IMR-90 (cell line): Measurements from ENCODE around the gene IGF2. TPM values are rescaled to one million over a fixed set of nuclear protein-coding genes. Genes with fewer than 3 reads are reported as not detected.

ENCODE experiments used
- ATAC-seq: fragments of 200-7000 bp; cut with Tn5 transposase; 2 replicates; pipeline ENCODE4 v1.9.1; 2020; ENCODE audit warnings: low read depth, mild to moderate bottlenecking, moderate library complexity
- BruUV-seq: library from RNA; stranded (reverse); fragments of 400-500 nt; replicated peaks from 2 replicates; lab custom pipeline; 2021; lab: Mats Ljungman, UMichigan
- CTCF ChIA-PET: fragments of 300-600 bp; formaldehyde crosslinking; extraction: SDS; loops from one replicate; lab custom pipeline; 2021; ENCODE audit warnings: antibody characterized with exemption; lab: Yijun Ruan, JAX
- POLR2A ChIA-PET: fragments of 300-600 bp; sonication (Branson Sonifier 250); formaldehyde crosslinking; loops from one replicate; lab custom pipeline; 2022; ENCODE audit warnings: antibody characterized with exemption; ENCODE audit not compliant: unreplicated experiment; lab: Charles Lee
- DNase-seq: peaks from one replicate; pipeline ENCODE4 v3.0.0; 2013
- H2AFZ ChIP-seq: replicated peaks from 2 replicates; pipeline ENCODE3; 2013; ENCODE audit warnings: low read length, mild to moderate bottlenecking; ENCODE audit not compliant: poor library complexity
- H2AK5ac ChIP-seq: 2 replicates; pipeline ENCODE4 v1.6.1; 2013; ENCODE audit warnings: low read depth, low read length, inconsistent platforms
- H2AK9ac ChIP-seq: replicated peaks from 2 replicates; pipeline ENCODE3; 2013; ENCODE audit warnings: mild to moderate bottlenecking, low read depth, low read length, moderate library complexity; ENCODE audit not compliant: poor library complexity
- H2BK120ac ChIP-seq: 2 replicates; pipeline ENCODE4 v1.6.1; 2013; ENCODE audit warnings: low read depth, low read length, inconsistent platforms
- H2BK15ac ChIP-seq: 3 replicates; pipeline ENCODE4 v1.6.1; 2013; ENCODE audit warnings: low read depth, low read length, inconsistent platforms
- H2BK20ac ChIP-seq: 2 replicates; pipeline ENCODE4 v1.6.1; 2013; ENCODE audit warnings: low read depth, mild to moderate bottlenecking, inconsistent platforms, low read length, moderate library complexity
- H2BK5ac ChIP-seq: 2 replicates; pipeline ENCODE4 v1.6.1; 2013; ENCODE audit warnings: mild to moderate bottlenecking, low read depth, low read length, inconsistent platforms; ENCODE audit not compliant: poor library complexity, severe bottlenecking
- H3K14ac ChIP-seq: replicated peaks from 2 replicates; pipeline ENCODE4 v1.6.1; 2013; ENCODE audit warnings: low read depth, low read length, inconsistent platforms
- H3K18ac ChIP-seq: 2 replicates; pipeline ENCODE4 v1.6.1; 2013; ENCODE audit warnings: low read depth, low read length, control low read depth
- H3K23ac ChIP-seq: 2 replicates; pipeline ENCODE4 v1.6.1; 2013; ENCODE audit warnings: low read depth, low read length, inconsistent platforms
- H3K27ac ChIP-seq: 2 replicates; pipeline ENCODE4 v1.5.1; 2013; ENCODE audit warnings: mild to moderate bottlenecking, control low read depth, low read length; ENCODE audit not compliant: insufficient read depth
- H3K27me3 ChIP-seq: 2 replicates; pipeline ENCODE4 v1.6.1; 2013; ENCODE audit warnings: low read length; ENCODE audit not compliant: control insufficient read depth, insufficient read depth
- H3K36me3 ChIP-seq: 2 replicates; pipeline ENCODE4 v1.6.1; 2013; ENCODE audit warnings: low read length, mixed read lengths; ENCODE audit not compliant: control insufficient read depth, insufficient read depth
- H3K4ac ChIP-seq: 2 replicates; pipeline ENCODE4 v1.6.1; 2013; ENCODE audit warnings: low read depth, low read length, inconsistent platforms
- H3K4me1 ChIP-seq: 2 replicates; pipeline ENCODE4 v1.6.1; 2013; ENCODE audit warnings: low read length, mixed read lengths; ENCODE audit not compliant: control insufficient read depth, insufficient read depth
- H3K4me2 ChIP-seq: 2 replicates; pipeline ENCODE4 v1.6.1; 2013; ENCODE audit warnings: low read depth, mild to moderate bottlenecking, control low read depth, low read length, moderate library complexity
- H3K4me3 ChIP-seq: 2 replicates; pipeline ENCODE4 v1.5.1; 2013; ENCODE audit warnings: low read depth, mild to moderate bottlenecking, control low read depth, low read length, moderate library complexity; ENCODE audit not compliant: insufficient read depth
- H3K56ac ChIP-seq: 2 replicates; pipeline ENCODE4 v1.6.1; 2013; ENCODE audit warnings: low read length, inconsistent platforms; ENCODE audit not compliant: insufficient read depth; ENCODE audit errors: extremely low read depth
- H3K79me1 ChIP-seq, 2 experiments: 2 replicates each; pipeline ENCODE4 v1.6.1; 2013; ENCODE audit warnings: low read length in 2 of 2, inconsistent platforms in 1 of 2, low read depth in 1 of 2
- H3K9ac ChIP-seq: 2 replicates; pipeline ENCODE4 v1.6.1; 2013; ENCODE audit warnings: low read depth, low read length, control low read depth
- H3K9me1 ChIP-seq: 2 replicates; pipeline ENCODE4 v1.6.1; 2013; ENCODE audit warnings: low read length, inconsistent platforms; ENCODE audit not compliant: insufficient read depth
- H3K9me3 ChIP-seq: 2 replicates; pipeline ENCODE4 v1.6.1; 2013; ENCODE audit warnings: low read length; ENCODE audit not compliant: control insufficient read depth, insufficient read depth
- H4K20me1 ChIP-seq: 2 replicates; pipeline ENCODE4 v1.6.1; 2013; ENCODE audit warnings: low read length, inconsistent platforms; ENCODE audit not compliant: insufficient read depth
- H4K5ac ChIP-seq: 2 replicates; pipeline ENCODE4 v1.6.1; 2013; ENCODE audit warnings: mild to moderate bottlenecking, low read depth, low read length, control low read depth
- H4K8ac ChIP-seq, 2 experiments: 2 replicates each; pipeline ENCODE4 v1.6.1; 2013; ENCODE audit warnings: low read depth in 2 of 2, low read length in 2 of 2, control low read depth in 1 of 2, inconsistent platforms in 1 of 2
- H4K91ac ChIP-seq: 2 replicates; pipeline ENCODE4 v1.6.1; 2013; ENCODE audit warnings: low read depth, low read length, inconsistent platforms; ENCODE audit not compliant: insufficient read depth
- BHLHE40 ChIP-seq: fragments of 150-350 bp; IDR thresholded peaks from 2 replicates; pipeline ENCODE4 v1.6.1; 2016; ENCODE audit warnings: mild to moderate bottlenecking, low read depth, low read length
- CEBPB ChIP-seq: IDR thresholded peaks from 2 replicates; pipeline ENCODE4 v1.6.1; 2012; ENCODE audit warnings: low read depth, low read length, improper control_type of control experiment
- ELK1 ChIP-seq: fragments of 150-350 bp; IDR thresholded peaks from 2 replicates; pipeline ENCODE4 v1.6.1; 2016; ENCODE audit warnings: low read depth, mild to moderate bottlenecking, low read length, moderate library complexity, borderline replicate concordance
- MAZ ChIP-seq: IDR thresholded peaks from 2 replicates; pipeline ENCODE4 v1.6.1; 2012; ENCODE audit warnings: low read depth, mild to moderate bottlenecking, low read length, improper control_type of control experiment, moderate library complexity, borderline replicate concordance
- MXI1 ChIP-seq: IDR thresholded peaks from 2 replicates; pipeline ENCODE4 v1.6.1; 2012; ENCODE audit warnings: low read depth, mild to moderate bottlenecking, low read length, moderate library complexity, borderline replicate concordance
- NFE2L2 ChIP-seq: fragments of 150-350 bp; IDR thresholded peaks from 2 replicates; pipeline ENCODE4 v1.6.1; 2016; ENCODE audit warnings: low read depth, mild to moderate bottlenecking, low read length
- POLR2A ChIP-seq: IDR thresholded peaks from 2 replicates; pipeline ENCODE4 v1.6.1; 2012; ENCODE audit warnings: mild to moderate bottlenecking, low read depth, low read length
- RAD21 ChIP-seq: IDR thresholded peaks from 2 replicates; pipeline ENCODE4 v1.6.1; 2012; ENCODE audit warnings: low read length, improper control_type of control experiment
- RFX5 ChIP-seq: IDR thresholded peaks from 2 replicates; pipeline ENCODE4 v1.8.0; 2012; ENCODE audit warnings: low read depth, mild to moderate bottlenecking, low read length, moderate library complexity
- SMC3 ChIP-seq: fragments of 150-350 bp; IDR thresholded peaks from 2 replicates; pipeline ENCODE4 v1.6.1; 2016; ENCODE audit warnings: low read depth, mild to moderate bottlenecking, antibody characterized with exemption, low read length, moderate library complexity
- WGBS, 2 experiments: methylation state at CpG; one replicate each; pipeline versions ENCODE4 v1.1.5 to v1.1.7; 2013; ENCODE audit warnings: missing lambda C conversion rate in 2 of 2; ENCODE audit not compliant: insufficient read length in 1 of 2; ENCODE audit errors: extremely low coverage in 2 of 2; 5-methylcytosine and 5-hydroxymethylcytosine counted together
- dilution Hi-C: fragments of 300-500 bp; cut with HindIII; formaldehyde crosslinking; loops from one replicate; pipeline ENCODE4 v1.14.3; 2018; ENCODE audit warnings: low sequenced_read_pairs; ENCODE audit not compliant: unreplicated experiment
- in situ Hi-C: fragments of 300-500 bp; cut with MboI; formaldehyde crosslinking; loops from 3 replicates; pipeline ENCODE4 v1.14.3; 2019; ENCODE audit warnings: low sequenced_read_pairs, inconsistent platforms, mixed read lengths
- intact Hi-C: fragments of 100-400 bp; cut with micrococcal nuclease; formaldehyde crosslinking; loops from 2 replicates; pipeline ENCODE4 v1.10.0; 2022
- polyA plus RNA-seq, 3 experiments: library from polyadenylated mRNA; depleted of rRNA; stranded (reverse); fragments of >200 nt; gene quantifications; 2 replicates each; pipeline ENCODE4 v1.2.3, GENCODE V29; 2012; ENCODE audit warnings: low replicate concordance in 1 of 3
- total RNA-seq: library from RNA; depleted of rRNA; stranded (reverse); fragments of >200 nt; gene quantifications from 2 replicates; pipeline ENCODE4 v1.2.3, GENCODE V29; 2012
- TF ChIP-seq, protein P1 (sequence below): fragments of 150-350 bp; IDR thresholded peaks from 2 replicates; pipeline ENCODE4 v1.6.1; 2017; ENCODE audit warnings: mild to moderate bottlenecking, antibody characterized with exemption, low read length, low read depth
- TF ChIP-seq, protein P2 (sequence below): conservative IDR thresholded peaks from 2 replicates; pipeline ENCODE4 v1.5.1; 2012; ENCODE audit warnings: mild to moderate bottlenecking, low read depth, low read length, improper control_type of control experiment

IGF2 gene
- total and polyA plus RNA-seq, 2 of the 4 experiments (the other 2 are of a cell fraction): 2.3 to 21.8 TPM

DNA sequence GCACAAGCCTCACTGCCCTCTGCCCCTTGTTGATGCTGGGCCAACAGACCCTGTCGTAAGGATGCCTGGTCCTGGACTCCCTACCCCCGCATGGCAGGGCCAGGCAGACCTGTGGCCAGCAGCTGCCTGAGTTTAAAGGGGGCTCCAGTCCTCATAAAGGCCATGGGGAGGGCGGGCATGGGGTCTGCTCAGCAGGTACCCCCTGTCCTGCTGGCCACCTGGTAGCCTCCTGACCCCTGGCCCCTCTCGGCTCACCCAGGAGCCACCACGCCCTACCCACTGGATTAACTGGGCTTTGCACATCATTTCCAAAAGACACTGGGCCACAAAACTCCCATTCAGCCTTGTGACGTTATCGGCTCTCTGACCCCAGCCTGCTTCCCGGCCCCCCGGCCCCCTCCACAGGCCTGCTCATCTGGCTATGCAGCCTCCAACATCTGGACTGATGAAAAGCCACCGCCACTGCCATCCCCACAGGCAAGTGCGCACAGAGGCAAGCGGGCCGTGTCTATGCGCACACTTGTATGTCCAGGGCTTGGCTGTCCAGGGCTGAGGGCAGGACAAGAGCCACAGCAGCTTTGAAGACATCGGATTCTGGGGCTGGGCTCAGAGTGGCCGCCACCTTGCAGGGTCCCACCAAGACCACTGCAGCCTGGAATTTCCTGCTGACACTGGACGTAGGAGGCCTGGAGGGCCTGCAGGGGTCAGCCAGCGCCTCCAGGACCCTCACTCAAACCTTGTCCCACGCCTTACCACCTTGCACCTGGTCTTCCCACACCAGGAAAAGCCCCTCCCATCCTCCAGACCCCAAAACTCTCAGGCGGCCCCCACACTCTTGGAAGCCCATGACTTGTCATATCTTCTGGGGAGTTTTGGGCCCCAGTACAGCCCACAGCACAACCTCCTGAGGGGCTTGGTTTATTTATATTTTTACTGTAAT is 48.7 kb downstream of the IGF2 start:
- H2AK5ac ChIP-seq: peak overlapping the region; percentile 50; the same call in 1 of the 2 replicates
- H4K91ac ChIP-seq: no peak overlapping the region
- in situ Hi-C loops (no loop called here), intact Hi-C loops (no loop called here), dilution Hi-C loops (no loop called here)
- H3K79me1 ChIP-seq: peaks cover 0 to 10% of the 10 kb centered on the region in 2 experiments; a peak in 2 of 4 replicates
- H4K8ac ChIP-seq: no peak overlapping the region
- H3K4me1 ChIP-seq: peaks cover 4% of the 10 kb centered on the region
- no peak overlapping the region for H3K4me3 ChIP-seq
- H3K27ac ChIP-seq: no peak overlapping the region
- no peak overlapping the region for H3K14ac ChIP-seq
- peak overlapping the region; percentile 67 for H2AFZ ChIP-seq
- ChIA-PET POLR2A (no interaction called here), CTCF (no interaction called here)
- no peaks in the 10 kb centered on the region for H4K20me1 ChIP-seq
- H3K23ac ChIP-seq: no peak overlapping the region
- H3K4me2 ChIP-seq: no peak overlapping the region
- H2AK9ac ChIP-seq: no peak overlapping the region
- no peak overlapping the region for H2BK5ac ChIP-seq
- no peak overlapping the region for H3K56ac ChIP-seq
- H3K18ac ChIP-seq: no peak overlapping the region
- ATAC-seq: no peak
- 95% methylated on average over 14 of the region's 20 CpGs; no CpG with 5 or more reads in 1 of the 2 experiments for WGBS, 2 experiments
- no peaks in the 10 kb centered on the region for H3K27me3 ChIP-seq
- H3K36me3 ChIP-seq: no peaks in the 10 kb centered on the region
- no peak overlapping the region for H2BK20ac ChIP-seq
- no peak overlapping the region for H3K4ac ChIP-seq
- H2BK120ac ChIP-seq: no peak overlapping the region
- no peak for DNase-seq
- H4K5ac ChIP-seq: no peak overlapping the region
- H2BK15ac ChIP-seq: no peak overlapping the region
- TF ChIP-seq, protein P1, sequence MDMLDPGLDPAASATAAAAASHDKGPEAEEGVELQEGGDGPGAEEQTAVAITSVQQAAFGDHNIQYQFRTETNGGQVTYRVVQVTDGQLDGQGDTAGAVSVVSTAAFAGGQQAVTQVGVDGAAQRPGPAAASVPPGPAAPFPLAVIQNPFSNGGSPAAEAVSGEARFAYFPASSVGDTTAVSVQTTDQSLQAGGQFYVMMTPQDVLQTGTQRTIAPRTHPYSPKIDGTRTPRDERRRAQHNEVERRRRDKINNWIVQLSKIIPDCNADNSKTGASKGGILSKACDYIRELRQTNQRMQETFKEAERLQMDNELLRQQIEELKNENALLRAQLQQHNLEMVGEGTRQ: no peak
- no peak for TF ChIP-seq CEBPB
- no peak for TF ChIP-seq RAD21
- TF ChIP-seq ELK1: no peak
- TF ChIP-seq MXI1: no peak
- no peak for TF ChIP-seq BHLHE40
- no peak for TF ChIP-seq NFE2L2
- TF ChIP-seq MAZ: no peak
- TF ChIP-seq, protein P2, sequence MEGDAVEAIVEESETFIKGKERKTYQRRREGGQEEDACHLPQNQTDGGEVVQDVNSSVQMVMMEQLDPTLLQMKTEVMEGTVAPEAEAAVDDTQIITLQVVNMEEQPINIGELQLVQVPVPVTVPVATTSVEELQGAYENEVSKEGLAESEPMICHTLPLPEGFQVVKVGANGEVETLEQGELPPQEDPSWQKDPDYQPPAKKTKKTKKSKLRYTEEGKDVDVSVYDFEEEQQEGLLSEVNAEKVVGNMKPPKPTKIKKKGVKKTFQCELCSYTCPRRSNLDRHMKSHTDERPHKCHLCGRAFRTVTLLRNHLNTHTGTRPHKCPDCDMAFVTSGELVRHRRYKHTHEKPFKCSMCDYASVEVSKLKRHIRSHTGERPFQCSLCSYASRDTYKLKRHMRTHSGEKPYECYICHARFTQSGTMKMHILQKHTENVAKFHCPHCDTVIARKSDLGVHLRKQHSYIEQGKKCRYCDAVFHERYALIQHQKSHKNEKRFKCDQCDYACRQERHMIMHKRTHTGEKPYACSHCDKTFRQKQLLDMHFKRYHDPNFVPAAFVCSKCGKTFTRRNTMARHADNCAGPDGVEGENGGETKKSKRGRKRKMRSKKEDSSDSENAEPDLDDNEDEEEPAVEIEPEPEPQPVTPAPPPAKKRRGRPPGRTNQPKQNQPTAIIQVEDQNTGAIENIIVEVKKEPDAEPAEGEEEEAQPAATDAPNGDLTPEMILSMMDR: no peak
- TF ChIP-seq RFX5: no peak
- TF ChIP-seq SMC3: no peak
- no peak for TF ChIP-seq POLR2A
- no peak overlapping the region for H3K9ac ChIP-seq
- H3K9me1 ChIP-seq: peaks cover 6% of the 10 kb centered on the region
- no TSS peak for BruUV-seq
- peaks cover 11% of the 10 kb centered on the region for H3K9me3 ChIP-seq
